Measurements from ENCODE around the gene SDHD. TPM values are rescaled to one million over a fixed set of nuclear protein-coding genes. Genes with fewer than 3 reads are reported as not detected.

The SDHD gene
- total RNA-seq, 1 experiment from 2014 or later, result 99.5 TPM

- TF ChIP-seq EZH2 (IDR thresholded peaks at IDR 0.05; ENCODE audit: low read depth) (no peak), CTCF (conservative IDR thresholded peaks at IDR 0.05) (0 out of 2 replicates have a peak, but pooled peaks have one; percentile 17)
- ChIA-PET CTCF (no interaction called here), POLR2A (ENCODE audit: unreplicated experiment) (interaction anchor here (0.6 kb wide), 1 partner anchor 9 kb away, joined by 3 read pairs; no protein-coding TSS in a partner anchor)
- BruUV-seq (replicated peaks), result TSS peak; percentile 72
- peak within 1 kb of the TSS; percentile 90 for H2AFZ ChIP-seq
- peak within 1 kb of the TSS; percentile 98 for H3K4me3 ChIP-seq
- H3K9me3 ChIP-seq (ENCODE audit: insufficient read depth, low read depth), result no peaks in the 10 kb centered on the region
- peak; percentile 63 to 84 for DNase-seq
- H3F3A ChIP-seq (ENCODE audit: insufficient read depth, low read depth), result peaks cover 6% of the 10 kb centered on the region; the same call in 1 of the 2 replicates
- H3K79me2 ChIP-seq (ENCODE audit: low read depth), result peaks cover 28% of the 10 kb centered on the region
- intact Hi-C loops (cut with micrococcal nuclease; ENCODE audit: unreplicated experiment), result loop anchor here (2.0 to 5.0 kb wide), 2 partner anchors 47 to 143 kb away; partner anchors contain the start of gene DLAT
- H3K4me2 ChIP-seq, result peak within 1 kb of the TSS; percentile 84
- H3K36me3 ChIP-seq (ENCODE audit: low read depth), result peaks cover 36% of the 10 kb centered on the region
- H3K27me3 ChIP-seq (ENCODE audit: insufficient read depth, low read depth), result no peaks in the 10 kb centered on the region
- H3K4me1 ChIP-seq (replicated peaks; ENCODE audit: insufficient read depth), result peaks cover 18% of the 10 kb centered on the region; the same call in 1 of the 2 replicates
- H3K9me2 ChIP-seq (ENCODE audit: insufficient read depth), result no peaks in the 10 kb centered on the region
- peak within 1 kb of the TSS; percentile 82 for H3K27ac ChIP-seq
- H4K20me1 ChIP-seq (ENCODE audit: insufficient read depth), result 0 out of 2 replicates have a peak, but pooled peaks cover 4% of the 10 kb centered on the region
These were observed 12.5 kb upstream of the SDHD start, which contains the start of the genes NKAPD1 and PIH1D2 for GRCh38 chr11:112073941-112074811. NKAPD1 (plus strand) TSS chr11:112074299; CDS start chr11:112075575, 1,276 bp downstream. PIH1D2 (minus strand) TSS chr11:112074017; CDS start chr11:112073174, 843 bp downstream.

GRCh38 chr11:112082729-112083128, 3.9 kb upstream of the SDHD start:
- POLR2A ChIA-PET (ENCODE audit: unreplicated experiment), result no interaction called here

More at GRCh38 chr11:112082729-112083128, 3.9 kb upstream of the SDHD start:
- BruUV-seq (replicated peaks), result no TSS peak
- H3K4me3 ChIP-seq, result no peak overlapping the region
- H3K36me3 ChIP-seq (ENCODE audit: low read depth), result peaks cover 60% of the 10 kb centered on the region
- peaks cover 64% of the 10 kb centered on the region for H3F3A ChIP-seq (ENCODE audit: insufficient read depth, low read depth)
- peaks cover 30% of the 10 kb centered on the region for H3K79me2 ChIP-seq (ENCODE audit: low read depth)
- CTCF ChIA-PET, result no interaction called here
- H2AFZ ChIP-seq, result no peak overlapping the region
- H3K27ac ChIP-seq, result peak overlapping the region; percentile 33; the same call in 1 of the 2 replicates
- H3K4me1 ChIP-seq (replicated peaks; ENCODE audit: insufficient read depth), result peaks cover 12% of the 10 kb centered on the region
- no peak overlapping the region for H3K4me2 ChIP-seq
- no peak for DNase-seq
- intact Hi-C loops (cut with micrococcal nuclease; ENCODE audit: unreplicated experiment), result no loop called here
- H3K9me2 ChIP-seq (ENCODE audit: insufficient read depth), result no peaks in the 10 kb centered on the region
- no peaks in the 10 kb centered on the region for H4K20me1 ChIP-seq (ENCODE audit: insufficient read depth)
- no peaks in the 10 kb centered on the region for H3K27me3 ChIP-seq (ENCODE audit: insufficient read depth, low read depth)
- TF ChIP-seq CTCF (conservative IDR thresholded peaks at IDR 0.05) (no peak), EZH2 (IDR thresholded peaks at IDR 0.05; ENCODE audit: low read depth) (no peak)
- H3K9me3 ChIP-seq (ENCODE audit: insufficient read depth, low read depth), result no peaks in the 10 kb centered on the region

Data from PC-9 (cell line).